ENCODE measurements around the gene APBB3. TPM values are rescaled to one million over a fixed set of nuclear protein-coding genes. Genes with fewer than 3 reads are reported as not detected.

APBB3 gene
- polyA plus RNA-seq, 3 donors = 4.9 to 211 (median 7.4) TPM

- H3K27me3 Mint-ChIP-seq (ENCODE audit: low read depth in 3 of 3) = no peaks in the 10 kb centered on the region
- peak overlapping the region; percentile 91 to 98 for H3K27ac ChIP-seq (ENCODE audit: low read depth in 1 of 2, low read length in 2 of 2)
- peak overlapping the region; percentile 86 to 94 for H3K4me3 Mint-ChIP-seq
- intact Hi-C loops (cut with micrococcal nuclease) = loop anchor here in 1 of 2 donors (5.0 to 10.0 kb wide), 2 partner anchors 90 to 142 kb away; partner anchors contain the start of genes ANKHD1 and TMCO6
- H3K9ac ChIP-seq (ENCODE audit: insufficient read depth, low read length, poor library complexity, severe bottlenecking) = peak overlapping the region; percentile 76
- peak overlapping the region; percentile 95 to 99 (median 98) for H3K27ac Mint-ChIP-seq
- H3K4me2 ChIP-seq (replicated peaks; ENCODE audit: extremely low read depth, low read length, poor library complexity, severe bottlenecking) = peak overlapping the region; percentile 85
- H2AFZ ChIP-seq (ENCODE audit: insufficient read depth, low read depth, low read length, poor library complexity, severe bottlenecking) = no peak overlapping the region
- peak overlapping the region in 2 of 3 experiments; percentile 69 to 76 for H3K4me3 ChIP-seq (replicated peaks in 1 of 3; ENCODE audit: low read depth in 2 of 3, low read length in 3 of 3)
- TF ChIP-seq CTCF (IDR thresholded peaks at IDR 0.05) = no peak
- WGBS (ENCODE audit: insufficient coverage) = 65% methylated on average over 6 of the region's 13 CpGs
- peaks cover 33 to 58% of the 10 kb centered on the region in 2 donors for H3K36me3 ChIP-seq (replicated peaks in 1 of 2; ENCODE audit: control insufficient read depth in 1 of 2, insufficient read depth in 2 of 2, low read length in 2 of 2)
- peaks cover 35 to 47% of the 10 kb centered on the region in 2 donors for H3K4me1 ChIP-seq (ENCODE audit: control insufficient read depth in 1 of 2, insufficient read depth in 2 of 2, low read length in 2 of 2)
- H3K27me3 ChIP-seq (ENCODE audit: control insufficient read depth in 2 of 2, insufficient read depth in 2 of 2, low read length in 2 of 2) = no peaks in the 10 kb centered on the region
- H3K9me3 Mint-ChIP-seq = peaks cover 0 to 2% (median 0%) of the 10 kb centered on the region in 7 donors
- H3K4me1 Mint-ChIP-seq = peaks cover 44% of the 10 kb centered on the region
- peaks cover 34% of the 10 kb centered on the region for H4K20me1 ChIP-seq (ENCODE audit: insufficient read depth, low read length)
- no peaks in the 10 kb centered on the region for H3K9me3 ChIP-seq (replicated peaks in 1 of 2; ENCODE audit: control insufficient read depth in 1 of 2, insufficient read depth in 1 of 2, low read length in 2 of 2)
- H3K36me3 Mint-ChIP-seq = peaks cover 55 to 69% of the 10 kb centered on the region in 2 donors
- DNase-seq = peak; percentile 53 to 82 (median 55)
- peaks cover 39% of the 10 kb centered on the region for H3K79me2 ChIP-seq (ENCODE audit: insufficient read depth, low read length)
Observed at GRCh38 chr5:140546851-140547507, 17.4 kb downstream of the APBB3 start.

GRCh38 chr5:140545606-140546005 is 18.8 kb downstream of the APBB3 start:
- Histone ChIP-seq H3K36me3 (replicated peaks in 1 of 2; ENCODE audit: control insufficient read depth in 1 of 2, insufficient read depth in 2 of 2, low read length in 2 of 2) (peaks cover 33 to 58% of the 10 kb centered on the region in 2 donors), H3K4me2 (replicated peaks; ENCODE audit: extremely low read depth, low read length, poor library complexity, severe bottlenecking) (no peak overlapping the region), H3K4me1 (ENCODE audit: control insufficient read depth in 1 of 2, insufficient read depth in 2 of 2, low read length in 2 of 2) (peaks cover 35 to 47% of the 10 kb centered on the region in 2 donors), H2AFZ (ENCODE audit: insufficient read depth, low read depth, low read length, poor library complexity, severe bottlenecking) (no peak overlapping the region), H3K4me3 (replicated peaks in 1 of 3; ENCODE audit: low read depth in 2 of 3, low read length in 3 of 3) (no peak overlapping the region), H3K9me3 (replicated peaks in 1 of 2; ENCODE audit: control insufficient read depth in 1 of 2, insufficient read depth in 1 of 2, low read length in 2 of 2) (no peaks in the 10 kb centered on the region), H3K27ac (ENCODE audit: low read depth in 1 of 2, low read length in 2 of 2) (no peak overlapping the region), H4K20me1 (ENCODE audit: insufficient read depth, low read length) (peaks cover 22% of the 10 kb centered on the region), H3K79me2 (ENCODE audit: insufficient read depth, low read length) (peaks cover 26% of the 10 kb centered on the region), H3K27me3 (ENCODE audit: control insufficient read depth in 2 of 2, insufficient read depth in 2 of 2, low read length in 2 of 2) (no peaks in the 10 kb centered on the region), H3K9ac (ENCODE audit: insufficient read depth, low read length, poor library complexity, severe bottlenecking) (no peak overlapping the region)
- DNase-seq = no peak
- no peak for TF ChIP-seq CTCF (IDR thresholded peaks at IDR 0.05)
- Mint-ChIP-seq H3K27me3 (ENCODE audit: low read depth in 3 of 3) (no peaks in the 10 kb centered on the region), H3K4me3 (no peak overlapping the region), H3K4me1 (peaks cover 40% of the 10 kb centered on the region), H3K9me3 (peaks cover 0 to 2% (median 0%) of the 10 kb centered on the region in 7 donors), H3K36me3 (peaks cover 55 to 69% of the 10 kb centered on the region in 2 donors), H3K27ac (peak overlapping the region in 4 of 7 donors; percentile 50 to 98 (median 96))
- intact Hi-C loops (cut with micrococcal nuclease) = loop anchor here in 1 of 2 donors (5.0 to 10.0 kb wide), 2 partner anchors 92 to 141 kb away; partner anchors contain the start of genes ANKHD1 and TMCO6
- 90% methylated on average over 2 of the region's 10 CpGs for WGBS (ENCODE audit: insufficient coverage)
